ENCODE results near the gene KIF19. TPM values are rescaled to one million over a fixed set of nuclear protein-coding genes. Genes with fewer than 3 reads are reported as not detected.

The KIF19 gene
- total and polyA plus RNA-seq, 10 of the 15 experiments (the other 5 are each of a cell fraction or from before 2014, with no cell fraction given): 0.06 to 0.07 TPM; not detected in 8

- no peaks in the 10 kb centered on the region for H3K4me1 ChIP-seq (ENCODE audit: control insufficient read depth, insufficient read depth, low read length)
- H3K9ac ChIP-seq (ENCODE audit: control insufficient read depth, insufficient read depth, low read length): no peak overlapping the region
- H2AFZ ChIP-seq (ENCODE audit: control insufficient read depth, low read depth, low read length): no peak overlapping the region
- no peak overlapping the region for H3K27ac ChIP-seq (ENCODE audit: control insufficient read depth, insufficient read depth)
- SMC1A ChIA-PET (ENCODE audit: uncharacterized antibody, unreplicated experiment): no interaction called here
- WGBS (ENCODE audit: insufficient coverage, insufficient replicate concordance, low lambda C conversion rate, missing lambda C conversion rate): 50% methylated on average over 15 of the region's 32 CpGs
- peaks cover 2 to 7% of the 10 kb centered on the region in 2 experiments; a peak in 3 of 4 replicates for H3K27me3 ChIP-seq (replicated peaks in 1 of 2; ENCODE audit: control insufficient read depth in 2 of 2, insufficient read depth in 2 of 2, low read length in 1 of 2)
- in situ Hi-C loops (cut with MboI) (no loop called here), intact Hi-C loops (cut with micrococcal nuclease; ENCODE audit: unreplicated experiment) (no loop called here)
- DNase-seq (ENCODE audit: low read depth, low spot score) (no peak), ATAC-seq (no peak), FAIRE-seq (no peak)
- POLR2A ChIA-PET: no interaction called here
- no peaks in the 10 kb centered on the region; the same call in 1 of the 2 replicates for H4K20me1 ChIP-seq (ENCODE audit: control insufficient read depth, insufficient read depth)
- RAD21 ChIA-PET (ENCODE audit: unreplicated experiment): no interaction called here
- TF ChIP-seq RBBP5 (conservative IDR thresholded peaks at IDR 0.05) (no peak), ZZZ3 (IDR thresholded peaks at IDR 0.05; ENCODE audit: control insufficient read depth, insufficient read length, low read depth) (no peak), NBN (IDR thresholded peaks at IDR 0.05) (no peak), EGR1 (IDR thresholded peaks at IDR 0.05; ENCODE audit: borderline replicate concordance in 1 of 2, low read depth in 2 of 2, low read length in 2 of 2) (no peak), BHLHE40 (IDR thresholded peaks at IDR 0.05; ENCODE audit: borderline replicate concordance in 1 of 2, low read depth in 2 of 2, low read length in 1 of 2) (no peak), SKIL (IDR thresholded peaks at IDR 0.05; ENCODE audit: low read depth, poor library complexity, severe bottlenecking) (no peak), POLR2AphosphoS5 (IDR thresholded peaks at IDR 0.05; ENCODE audit: low read length) (no peak), MEF2B (IDR thresholded peaks at IDR 0.05; ENCODE audit: partially characterized antibody, poor library complexity, severe bottlenecking) (no peak), PAX8 (IDR thresholded peaks at IDR 0.05) (no peak), IRF3 (IDR thresholded peaks at IDR 0.05) (no peak)
- TF ChIP-seq, protein P1, sequence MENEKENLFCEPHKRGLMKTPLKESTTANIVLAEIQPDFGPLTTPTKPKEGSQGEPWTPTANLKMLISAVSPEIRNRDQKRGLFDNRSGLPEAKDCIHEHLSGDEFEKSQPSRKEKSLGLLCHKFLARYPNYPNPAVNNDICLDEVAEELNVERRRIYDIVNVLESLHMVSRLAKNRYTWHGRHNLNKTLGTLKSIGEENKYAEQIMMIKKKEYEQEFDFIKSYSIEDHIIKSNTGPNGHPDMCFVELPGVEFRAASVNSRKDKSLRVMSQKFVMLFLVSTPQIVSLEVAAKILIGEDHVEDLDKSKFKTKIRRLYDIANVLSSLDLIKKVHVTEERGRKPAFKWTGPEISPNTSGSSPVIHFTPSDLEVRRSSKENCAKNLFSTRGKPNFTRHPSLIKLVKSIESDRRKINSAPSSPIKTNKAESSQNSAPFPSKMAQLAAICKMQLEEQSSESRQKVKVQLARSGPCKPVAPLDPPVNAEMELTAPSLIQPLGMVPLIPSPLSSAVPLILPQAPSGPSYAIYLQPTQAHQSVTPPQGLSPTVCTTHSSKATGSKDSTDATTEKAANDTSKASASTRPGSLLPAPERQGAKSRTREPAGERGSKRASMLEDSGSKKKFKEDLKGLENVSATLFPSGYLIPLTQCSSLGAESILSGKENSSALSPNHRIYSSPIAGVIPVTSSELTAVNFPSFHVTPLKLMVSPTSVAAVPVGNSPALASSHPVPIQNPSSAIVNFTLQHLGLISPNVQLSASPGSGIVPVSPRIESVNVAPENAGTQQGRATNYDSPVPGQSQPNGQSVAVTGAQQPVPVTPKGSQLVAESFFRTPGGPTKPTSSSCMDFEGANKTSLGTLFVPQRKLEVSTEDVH (IDR thresholded peaks at IDR 0.05; ENCODE audit: low read depth, partially characterized antibody): no peak
- CTCF ChIA-PET: no interaction called here
- H3K79me2 ChIP-seq (ENCODE audit: control insufficient read depth, insufficient read depth, low read length): no peaks in the 10 kb centered on the region
- no TSS peak for BruUV-seq (replicated peaks)
- no peak overlapping the region for H3K4me3 ChIP-seq
- H3K36me3 ChIP-seq (ENCODE audit: control insufficient read depth in 2 of 2, insufficient read depth in 2 of 2, low read length in 1 of 2): no peaks in the 10 kb centered on the region
- H3K4me2 ChIP-seq (ENCODE audit: control insufficient read depth, insufficient read depth): no peak overlapping the region
- H3K9me3 ChIP-seq (replicated peaks; ENCODE audit: control insufficient read depth, insufficient read depth, low read length): no peaks in the 10 kb centered on the region
These were observed 31.4 kb downstream of the KIF19 start for GRCh38 chr17:74357466-74357809.
